HG02571 (cell line): ENCODE data around the gene SPTB.

Experiments used
- ATAC-seq: cut with Tn5 transposase; IDR thresholded peaks from one replicate; pipeline ENCODE4 v1.9.1; 2021; ENCODE audit warnings: mild to moderate bottlenecking, moderate library complexity; ENCODE audit not compliant: unreplicated experiment

Gene SPTB

DNA sequence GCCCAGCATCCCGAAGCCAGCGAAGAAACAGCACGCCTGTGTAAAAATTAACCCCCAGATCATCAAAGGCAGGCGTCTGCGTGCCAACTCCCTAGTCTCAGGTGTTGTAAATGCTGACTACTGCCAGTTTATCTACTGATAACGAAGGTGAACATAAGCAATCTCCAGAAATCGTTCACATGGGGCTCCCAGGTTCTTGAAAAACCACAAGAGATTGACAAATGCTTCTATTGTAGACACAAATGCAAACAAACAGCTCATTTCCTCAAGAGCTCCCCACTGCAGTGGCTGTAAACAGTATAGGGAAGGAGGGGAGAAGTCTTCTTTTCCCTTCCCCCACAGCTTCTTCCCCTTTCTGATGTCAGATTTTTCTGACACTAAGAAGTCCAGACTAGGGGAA is 180.8 kb downstream of the SPTB start:
- no peak for ATAC-seq

GRCh38 chr14:64696355-64696857 is 183.3 kb downstream of the SPTB start:
- ATAC-seq = no peak
